B cell (primary cell): ENCODE data around the gene OR7D2.

Experiments
- EZH2 ChIP-seq: IDR thresholded peaks from 2 replicates; pipeline ENCODE4 v1.6.1; 2012; ENCODE audit warnings: borderline replicate concordance, low read depth, mild to moderate bottlenecking, moderate library complexity, low read length; ENCODE audit not compliant: insufficient read depth, poor library complexity, severe bottlenecking
- TF ChIP-seq, protein P1 (sequence below): fragments of 200-600 bp; IDR thresholded peaks from one replicate; pipeline ENCODE4 v1.8.0; 2022; ENCODE audit warnings: antibody characterized with exemption, mild to moderate bottlenecking

GRCh38 chr19:9166846-9167245, 11.9 kb upstream of the OR7D2 start:
- TF ChIP-seq, protein P1, sequence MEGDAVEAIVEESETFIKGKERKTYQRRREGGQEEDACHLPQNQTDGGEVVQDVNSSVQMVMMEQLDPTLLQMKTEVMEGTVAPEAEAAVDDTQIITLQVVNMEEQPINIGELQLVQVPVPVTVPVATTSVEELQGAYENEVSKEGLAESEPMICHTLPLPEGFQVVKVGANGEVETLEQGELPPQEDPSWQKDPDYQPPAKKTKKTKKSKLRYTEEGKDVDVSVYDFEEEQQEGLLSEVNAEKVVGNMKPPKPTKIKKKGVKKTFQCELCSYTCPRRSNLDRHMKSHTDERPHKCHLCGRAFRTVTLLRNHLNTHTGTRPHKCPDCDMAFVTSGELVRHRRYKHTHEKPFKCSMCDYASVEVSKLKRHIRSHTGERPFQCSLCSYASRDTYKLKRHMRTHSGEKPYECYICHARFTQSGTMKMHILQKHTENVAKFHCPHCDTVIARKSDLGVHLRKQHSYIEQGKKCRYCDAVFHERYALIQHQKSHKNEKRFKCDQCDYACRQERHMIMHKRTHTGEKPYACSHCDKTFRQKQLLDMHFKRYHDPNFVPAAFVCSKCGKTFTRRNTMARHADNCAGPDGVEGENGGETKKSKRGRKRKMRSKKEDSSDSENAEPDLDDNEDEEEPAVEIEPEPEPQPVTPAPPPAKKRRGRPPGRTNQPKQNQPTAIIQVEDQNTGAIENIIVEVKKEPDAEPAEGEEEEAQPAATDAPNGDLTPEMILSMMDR, result no peak
- TF ChIP-seq EZH2, result no peak
